HUES48 (cell line): ENCODE measurements around the gene ANKLE1.
A peak's percentile ranks its signal among the peaks of the same experiment; 100 is the strongest.
"Not testable (repeated sequence)": the region's sequence is repeated elsewhere in the genome, so short reads cannot be mapped to it uniquely, and the experiment has no call there.

ENCODE experiments used
- H3K27ac ChIP-seq: one replicate; pipeline ENCODE4 v1.7.0; 2013; ENCODE audit warnings: low read depth, low read length, inconsistent platforms
- H3K27me3 ChIP-seq: 2 replicates; pipeline ENCODE4 v1.6.1; 2013; ENCODE audit warnings: mild to moderate bottlenecking, low read length; ENCODE audit not compliant: control insufficient read depth, insufficient read depth
- H3K36me3 ChIP-seq: 2 replicates; pipeline ENCODE4 v1.6.1; 2013; ENCODE audit warnings: low read length; ENCODE audit not compliant: control insufficient read depth, insufficient read depth
- H3K4me1 ChIP-seq: 2 replicates; pipeline ENCODE4 v1.6.1; 2013; ENCODE audit warnings: mild to moderate bottlenecking, low read length; ENCODE audit not compliant: control insufficient read depth, insufficient read depth
- H3K4me3 ChIP-seq: 2 replicates; pipeline ENCODE4 v1.5.1; 2013; ENCODE audit warnings: mild to moderate bottlenecking, low read depth, low read length
- H3K9ac ChIP-seq: 2 replicates; pipeline ENCODE4 v1.6.1; 2013; ENCODE audit warnings: mild to moderate bottlenecking, low read depth, low read length, moderate library complexity
- H3K9me3 ChIP-seq: 2 replicates; pipeline ENCODE4 v1.6.1; 2013; ENCODE audit warnings: low read length; ENCODE audit not compliant: control insufficient read depth, insufficient read depth

Gene ANKLE1

DNA sequence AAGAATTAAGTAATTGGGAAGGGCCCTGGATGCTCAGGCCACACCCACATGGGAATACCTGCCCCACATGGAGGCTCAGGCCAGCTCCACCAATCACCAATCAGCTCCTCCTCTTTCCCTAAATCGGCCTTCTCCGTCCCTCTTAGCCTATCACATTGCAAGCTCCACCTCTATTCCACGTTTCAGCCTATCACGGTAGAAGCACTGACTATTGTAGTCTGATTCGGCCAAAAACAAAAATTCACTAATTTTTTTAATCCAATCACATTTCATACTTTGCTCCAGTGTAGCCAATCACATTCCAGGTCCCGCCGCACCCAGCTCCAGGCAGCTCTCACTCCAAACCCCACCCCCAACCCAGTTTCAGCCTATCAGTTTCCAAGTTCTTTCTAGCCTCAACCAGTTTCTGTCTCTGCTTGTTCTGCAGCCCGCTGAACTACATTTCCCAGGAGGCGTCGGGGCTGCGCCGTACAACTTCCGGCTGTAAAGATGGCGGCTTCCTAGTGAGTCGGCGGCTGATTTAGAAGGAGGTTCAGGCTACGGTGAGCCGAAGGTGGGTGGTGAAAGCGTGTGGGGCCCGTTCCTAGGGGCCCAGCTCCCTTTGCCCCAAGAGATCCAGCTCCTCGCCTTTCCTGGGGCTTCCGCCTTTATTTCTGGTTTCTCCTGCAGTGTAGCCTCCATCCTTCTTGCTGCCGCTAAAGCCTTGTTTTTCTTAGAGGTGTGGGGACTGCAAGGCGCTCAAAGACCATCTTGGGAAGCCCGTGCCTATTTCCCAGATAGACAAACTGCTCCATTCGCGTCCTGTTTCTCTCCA, 14.5 kb upstream of the ANKLE1 start, which contains the start of gene BABAM1:
TSS of gene BABAM1 (plus strand) at position 469 of the 814 bp plus-strand sequence. CDS start 1,364 bp downstream, outside the sequence.
- Histone ChIP-seq H3K27me3 (no peaks in the 10 kb centered on the region), H3K4me1 (peaks cover 6% of the 10 kb centered on the region; the same call in 1 of the 2 replicates), H3K9me3 (no peaks in the 10 kb centered on the region), H3K9ac (peak within 1 kb of the TSS; percentile 86), H3K4me3 (peak within 1 kb of the TSS; percentile 95), H3K27ac (peak within 1 kb of the TSS; percentile 82), H3K36me3 (peaks cover 28% of the 10 kb centered on the region)

DNA sequence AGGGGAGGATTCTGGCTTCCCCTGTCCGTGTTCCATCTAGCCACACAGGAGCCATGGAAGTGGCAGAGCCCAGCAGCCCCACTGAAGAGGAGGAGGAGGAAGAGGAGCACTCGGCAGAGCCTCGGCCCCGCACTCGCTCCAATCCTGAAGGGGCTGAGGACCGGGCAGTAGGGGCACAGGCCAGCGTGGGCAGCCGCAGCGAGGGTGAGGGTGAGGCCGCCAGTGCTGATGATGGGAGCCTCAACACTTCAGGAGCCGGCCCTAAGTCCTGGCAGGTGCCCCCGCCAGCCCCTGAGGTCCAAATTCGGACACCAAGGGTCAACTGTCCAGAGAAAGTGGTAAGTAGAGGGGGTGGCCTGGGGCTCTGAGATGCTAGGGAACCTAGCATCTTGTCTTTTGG, 12.9 kb upstream of the ANKLE1 start:
- H3K4me3 ChIP-seq, result no peak overlapping the region
- no peak overlapping the region for H3K9ac ChIP-seq
- peaks cover 6% of the 10 kb centered on the region; the same call in 1 of the 2 replicates for H3K4me1 ChIP-seq
- H3K27ac ChIP-seq, result no peak overlapping the region
- H3K36me3 ChIP-seq, result peaks cover 37% of the 10 kb centered on the region
- H3K9me3 ChIP-seq, result no peaks in the 10 kb centered on the region
- no peaks in the 10 kb centered on the region for H3K27me3 ChIP-seq

DNA sequence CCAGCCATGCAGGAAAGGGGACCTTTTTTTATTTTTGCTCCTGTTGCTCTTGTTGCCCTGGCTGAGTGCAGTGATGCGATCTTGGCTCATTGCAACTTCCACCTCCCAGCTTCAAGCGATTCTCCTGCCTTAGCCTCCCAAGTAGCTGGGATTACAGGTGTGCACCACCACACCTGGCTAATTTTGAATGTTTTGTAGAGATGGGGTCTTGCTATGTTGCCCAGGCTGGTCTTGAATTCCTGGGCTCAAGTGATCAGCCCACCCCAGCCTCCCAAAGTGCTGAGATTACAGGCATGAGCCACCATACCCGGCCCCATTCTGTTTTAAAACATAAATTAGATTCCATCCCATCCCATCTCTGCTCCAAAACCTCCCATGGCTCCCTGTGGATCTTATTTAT, 6.8 kb upstream of the ANKLE1 start:
- H3K36me3 ChIP-seq, result peaks cover 81% of the 10 kb centered on the region
- not testable (repeated sequence) for H3K9me3 ChIP-seq, H3K27ac ChIP-seq, H3K9ac ChIP-seq, H3K27me3 ChIP-seq, H3K4me1 ChIP-seq, H3K4me3 ChIP-seq

DNA sequence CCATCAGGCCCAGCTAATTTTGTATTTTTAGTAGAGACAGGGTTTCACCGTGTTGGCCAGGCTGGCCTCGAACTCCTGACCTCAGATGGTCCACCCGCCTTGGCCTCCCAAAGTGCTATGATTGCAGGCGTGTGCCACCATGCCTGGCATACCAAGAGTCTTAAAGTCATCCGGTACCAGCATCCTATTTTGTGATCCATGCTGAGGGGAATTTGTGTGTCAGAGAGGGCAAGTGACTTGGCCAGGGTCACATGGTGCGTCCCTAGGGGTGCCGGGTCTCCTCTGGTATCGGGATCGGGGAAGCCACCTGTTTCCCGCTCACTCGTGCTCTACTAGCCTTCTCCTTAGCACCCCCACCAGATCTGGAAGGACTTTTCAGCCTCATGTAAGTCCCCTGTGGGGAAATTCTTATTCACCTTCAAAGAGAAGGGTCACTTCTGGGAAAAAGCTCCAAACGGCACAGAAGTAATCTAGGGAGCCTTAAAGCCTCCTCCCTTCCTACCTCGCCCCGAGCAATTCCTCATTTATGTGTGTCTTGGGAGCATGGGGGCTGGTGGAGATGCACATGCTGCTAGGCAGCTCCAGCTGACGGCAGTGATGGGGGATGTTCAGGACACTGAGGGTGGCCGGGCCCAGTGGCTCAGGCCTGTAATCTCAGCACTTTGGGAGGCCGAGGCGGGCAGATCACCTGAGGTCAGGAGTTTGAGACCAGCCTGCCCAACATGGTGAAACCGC, 6.1 kb upstream of the ANKLE1 start:
- Histone ChIP-seq H3K4me3 (no peak overlapping the region), H3K27me3 (no peaks in the 10 kb centered on the region), H3K9ac (no peak overlapping the region), H3K9me3 (no peaks in the 10 kb centered on the region), H3K27ac (no peak overlapping the region), H3K4me1 (no peaks in the 10 kb centered on the region), H3K36me3 (peaks cover 76% of the 10 kb centered on the region)

DNA sequence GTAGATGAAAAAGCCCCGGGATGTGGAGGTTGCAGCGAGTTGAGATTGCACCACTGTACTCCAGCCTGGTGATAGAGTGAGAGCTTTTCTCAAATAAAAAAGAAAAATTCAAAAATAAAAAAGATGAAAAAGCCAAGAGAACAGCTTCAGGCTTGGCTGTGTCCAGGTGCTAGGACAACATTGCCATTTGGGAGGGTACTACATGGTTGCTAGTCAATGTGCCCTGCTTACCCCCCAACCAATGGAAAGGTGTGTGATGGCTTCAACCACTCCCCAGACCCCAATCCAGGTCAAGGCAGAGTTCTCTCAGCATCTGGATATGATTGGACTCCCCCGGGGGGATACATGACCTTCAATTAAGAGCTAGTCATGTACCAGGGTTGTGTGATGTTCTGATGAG, 2.3 kb upstream of the ANKLE1 start:
- Histone ChIP-seq H3K27ac (no peak overlapping the region), H3K4me1 (no peaks in the 10 kb centered on the region), H3K9me3 (no peaks in the 10 kb centered on the region), H3K4me3 (no peak overlapping the region), H3K27me3 (peaks cover 9% of the 10 kb centered on the region; the same call in 1 of the 2 replicates), H3K9ac (no peak overlapping the region), H3K36me3 (peaks cover 55% of the 10 kb centered on the region)

DNA sequence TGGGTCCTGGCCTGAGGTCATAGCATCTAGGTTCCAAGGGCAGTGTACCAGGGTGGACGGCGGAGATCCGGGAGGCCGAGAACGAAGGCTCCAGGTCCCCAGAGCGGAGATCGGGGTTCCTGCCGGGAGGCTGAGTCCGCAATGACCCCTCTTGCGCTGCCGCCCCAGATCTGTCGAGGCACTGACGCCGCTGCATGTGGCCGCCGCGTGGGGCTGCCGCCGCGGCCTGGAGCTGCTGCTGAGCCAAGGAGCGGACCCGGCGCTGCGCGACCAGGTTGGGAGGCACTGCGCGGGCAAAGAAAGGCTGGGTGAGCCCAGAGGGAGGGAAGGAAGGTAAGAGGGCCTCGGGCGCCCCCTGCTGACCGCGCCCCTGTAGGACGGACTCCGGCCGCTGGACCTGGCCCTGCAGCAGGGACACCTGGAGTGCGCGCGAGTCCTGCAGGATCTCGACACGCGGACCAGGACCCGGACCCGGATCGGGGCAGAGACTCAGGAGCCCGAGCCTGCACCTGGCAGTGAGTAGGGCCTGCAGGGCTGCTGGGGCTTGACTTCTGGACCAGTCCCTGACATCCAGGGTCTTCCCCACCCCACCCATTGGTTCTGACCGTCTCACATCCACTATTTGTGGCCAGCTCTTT, 906 bp downstream of the ANKLE1 start:
- no peaks in the 10 kb centered on the region for H3K9me3 ChIP-seq
- peaks cover 39% of the 10 kb centered on the region for H3K36me3 ChIP-seq
- peaks cover 9% of the 10 kb centered on the region; the same call in 1 of the 2 replicates for H3K27me3 ChIP-seq
- no peak overlapping the region for H3K27ac ChIP-seq
- no peak overlapping the region; the same call in 1 of the 2 replicates for H3K9ac ChIP-seq
- H3K4me1 ChIP-seq, result no peaks in the 10 kb centered on the region
- H3K4me3 ChIP-seq, result peak overlapping the region; percentile 63

DNA sequence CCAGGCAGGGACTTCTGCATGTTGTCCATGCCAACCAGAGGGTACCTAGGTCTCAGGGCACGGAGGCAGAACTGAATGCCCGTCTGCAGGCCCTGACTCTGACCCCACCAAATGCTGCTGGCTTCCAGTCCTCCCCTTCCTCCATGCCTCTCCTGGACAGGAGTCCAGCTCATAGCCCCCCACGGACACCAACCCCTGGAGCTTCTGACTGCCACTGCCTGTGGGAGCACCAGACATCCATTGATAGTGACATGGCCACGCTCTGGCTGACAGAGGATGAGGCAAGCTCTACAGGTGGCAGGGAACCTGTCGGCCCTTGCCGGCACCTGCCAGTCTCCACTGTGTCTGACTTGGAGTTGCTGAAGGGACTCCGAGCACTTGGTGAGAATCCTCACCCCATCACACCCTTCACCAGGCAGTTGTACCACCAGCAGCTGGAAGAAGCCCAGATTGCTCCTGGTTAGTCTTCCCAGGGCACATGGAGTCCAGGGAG, 1.8 kb downstream of the ANKLE1 start:
- no peak overlapping the region for H3K9ac ChIP-seq
- no peak overlapping the region for H3K27ac ChIP-seq
- H3K36me3 ChIP-seq, result peaks cover 35% of the 10 kb centered on the region
- no peaks in the 10 kb centered on the region for H3K9me3 ChIP-seq
- H3K4me3 ChIP-seq, result no peak overlapping the region
- peaks cover 9% of the 10 kb centered on the region; the same call in 1 of the 2 replicates for H3K27me3 ChIP-seq
- H3K4me1 ChIP-seq, result no peaks in the 10 kb centered on the region

DNA sequence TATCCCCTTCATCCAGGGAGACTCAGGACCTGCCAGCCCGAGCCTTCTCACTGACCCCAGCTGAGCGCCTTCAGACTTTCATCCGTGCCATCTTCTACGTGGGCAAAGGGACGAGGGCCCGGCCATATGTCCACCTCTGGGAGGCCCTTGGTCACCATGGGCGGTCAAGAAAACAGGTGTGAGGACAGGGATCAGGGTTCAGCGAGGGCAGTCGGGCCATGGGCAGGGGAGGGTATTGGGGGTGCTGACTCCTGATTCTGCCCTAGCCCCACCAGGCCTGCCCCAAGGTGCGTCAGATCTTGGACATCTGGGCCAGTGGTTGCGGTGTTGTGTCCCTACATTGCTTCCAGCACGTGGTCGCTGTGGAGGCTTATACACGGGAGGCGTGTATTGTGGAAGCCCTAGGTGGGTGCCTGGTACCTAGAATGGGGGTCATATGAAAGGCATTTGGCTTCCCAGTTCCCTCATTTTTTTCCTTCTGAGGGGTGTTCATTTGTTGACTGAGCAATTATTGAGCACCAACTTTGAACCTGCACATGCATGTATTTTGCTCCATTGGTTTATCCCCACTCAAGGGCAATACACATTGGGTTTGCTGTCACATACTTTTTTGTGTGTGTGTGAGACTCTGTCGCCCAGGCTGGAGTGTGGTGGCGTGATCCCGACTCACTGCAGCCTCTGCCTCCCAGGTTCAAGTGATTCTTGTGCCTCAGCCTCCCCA, 3.9 kb downstream of the ANKLE1 start:
- Histone ChIP-seq H3K9ac (no peak overlapping the region), H3K9me3 (no peaks in the 10 kb centered on the region), H3K36me3 (peaks cover 24% of the 10 kb centered on the region), H3K27ac (no peak overlapping the region), H3K27me3 (peaks cover 9% of the 10 kb centered on the region; the same call in 1 of the 2 replicates), H3K4me3 (no peak overlapping the region), H3K4me1 (no peaks in the 10 kb centered on the region)

DNA sequence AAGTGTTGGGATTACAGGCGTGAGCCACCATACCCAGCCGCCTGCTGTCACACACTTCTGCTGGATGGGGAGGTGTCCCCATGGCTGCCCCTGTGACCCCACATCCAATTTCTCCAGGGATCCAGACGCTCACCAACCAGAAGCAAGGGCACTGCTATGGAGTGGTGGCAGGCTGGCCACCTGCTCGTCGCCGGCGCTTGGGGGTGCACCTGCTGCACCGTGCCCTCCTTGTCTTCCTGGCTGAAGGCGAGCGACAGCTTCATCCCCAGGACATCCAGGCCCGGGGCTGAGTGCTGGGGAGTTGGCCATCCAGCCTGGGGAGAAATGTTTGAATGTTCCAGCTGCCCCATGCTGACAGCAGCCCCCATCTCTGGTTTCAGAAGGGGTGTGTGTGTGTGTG, 4.6 kb downstream of the ANKLE1 start:
- Histone ChIP-seq H3K4me1 (no peaks in the 10 kb centered on the region), H3K27ac (no peak overlapping the region), H3K9ac (no peak overlapping the region), H3K9me3 (no peaks in the 10 kb centered on the region), H3K36me3 (peaks cover 24% of the 10 kb centered on the region), H3K4me3 (no peak overlapping the region), H3K27me3 (peaks cover 9% of the 10 kb centered on the region; the same call in 1 of the 2 replicates)

DNA sequence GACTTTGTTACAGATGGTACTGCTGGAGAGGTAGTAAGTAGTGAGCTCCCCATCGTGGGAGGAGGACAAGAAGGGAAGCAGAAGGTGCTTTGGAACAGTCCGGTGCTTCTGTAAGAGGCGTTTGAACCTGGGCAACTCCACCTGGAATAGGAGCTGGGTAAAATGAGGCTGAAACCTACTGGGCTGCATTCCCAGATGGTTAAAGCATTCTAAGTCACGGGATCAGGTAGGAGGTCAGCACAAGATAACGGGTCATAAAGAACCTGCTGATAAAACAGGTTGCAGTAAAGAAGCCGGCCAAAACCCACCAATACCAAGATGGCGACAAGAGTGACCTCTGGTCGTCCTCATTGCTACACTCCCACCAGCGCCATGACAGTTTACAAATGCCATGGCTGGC, 5.1 kb downstream of the ANKLE1 start:
- Histone ChIP-seq H3K4me1 (no peaks in the 10 kb centered on the region), H3K9me3 (no peaks in the 10 kb centered on the region), H3K4me3 (no peak overlapping the region), H3K27me3 (0 out of 2 replicates have a peak, but pooled peaks cover 5% of the 10 kb centered on the region), H3K27ac (no peak overlapping the region), H3K36me3 (peaks cover 24% of the 10 kb centered on the region), H3K9ac (no peak overlapping the region)
